NCI-H1092 treated with DMSO at 0.1 percent for 48 hours (cell line): Measurements from ENCODE around the gene EXOSC10.
"Not testable (repeated sequence)": the region's sequence is repeated elsewhere in the genome, so short reads cannot be mapped to it uniquely, and the experiment has no call there.

ENCODE experiments used
- DNase-seq: peaks from one replicate; lab custom pipeline; 2025; lab: John Stamatoyannopoulos, UW

Gene EXOSC10

DNA sequence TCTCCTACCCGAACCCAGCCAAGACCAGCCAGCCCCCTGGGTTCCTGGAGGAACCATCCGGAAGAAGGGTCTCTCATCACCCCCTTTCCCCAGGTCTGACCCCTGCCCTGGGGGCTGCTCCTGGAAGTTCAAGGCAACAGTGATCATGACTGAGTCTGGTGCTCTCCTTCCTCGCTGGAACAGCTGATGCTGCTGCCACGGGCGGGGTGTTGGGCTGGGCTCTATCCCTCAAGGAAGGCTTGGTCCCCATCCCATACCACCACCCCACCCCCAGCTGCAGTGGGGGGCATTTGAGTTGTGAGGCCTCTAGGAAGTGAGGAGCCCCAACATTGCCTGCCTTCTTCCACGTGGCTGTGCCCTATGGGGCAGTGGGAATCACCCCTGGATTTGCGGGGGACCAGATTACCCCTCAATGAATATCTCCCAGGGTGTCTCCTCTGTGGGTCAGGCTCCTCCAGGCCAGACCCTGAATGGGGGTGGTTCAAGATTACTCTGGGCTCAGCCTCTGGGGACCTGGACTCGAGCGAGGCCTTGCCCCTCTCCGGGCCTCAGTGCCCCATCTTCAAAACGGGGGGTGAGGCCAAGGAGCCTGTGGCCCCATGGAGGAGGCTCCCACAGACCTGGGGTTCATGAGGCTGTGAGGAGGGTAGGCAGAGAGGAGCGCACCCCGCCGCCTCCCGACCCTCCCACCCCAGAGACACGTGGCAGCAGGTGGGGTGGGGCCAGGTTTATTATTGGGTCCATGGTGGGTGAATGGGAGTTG, 55.4 kb downstream of the EXOSC10 start:
- no peak for DNase-seq

DNA sequence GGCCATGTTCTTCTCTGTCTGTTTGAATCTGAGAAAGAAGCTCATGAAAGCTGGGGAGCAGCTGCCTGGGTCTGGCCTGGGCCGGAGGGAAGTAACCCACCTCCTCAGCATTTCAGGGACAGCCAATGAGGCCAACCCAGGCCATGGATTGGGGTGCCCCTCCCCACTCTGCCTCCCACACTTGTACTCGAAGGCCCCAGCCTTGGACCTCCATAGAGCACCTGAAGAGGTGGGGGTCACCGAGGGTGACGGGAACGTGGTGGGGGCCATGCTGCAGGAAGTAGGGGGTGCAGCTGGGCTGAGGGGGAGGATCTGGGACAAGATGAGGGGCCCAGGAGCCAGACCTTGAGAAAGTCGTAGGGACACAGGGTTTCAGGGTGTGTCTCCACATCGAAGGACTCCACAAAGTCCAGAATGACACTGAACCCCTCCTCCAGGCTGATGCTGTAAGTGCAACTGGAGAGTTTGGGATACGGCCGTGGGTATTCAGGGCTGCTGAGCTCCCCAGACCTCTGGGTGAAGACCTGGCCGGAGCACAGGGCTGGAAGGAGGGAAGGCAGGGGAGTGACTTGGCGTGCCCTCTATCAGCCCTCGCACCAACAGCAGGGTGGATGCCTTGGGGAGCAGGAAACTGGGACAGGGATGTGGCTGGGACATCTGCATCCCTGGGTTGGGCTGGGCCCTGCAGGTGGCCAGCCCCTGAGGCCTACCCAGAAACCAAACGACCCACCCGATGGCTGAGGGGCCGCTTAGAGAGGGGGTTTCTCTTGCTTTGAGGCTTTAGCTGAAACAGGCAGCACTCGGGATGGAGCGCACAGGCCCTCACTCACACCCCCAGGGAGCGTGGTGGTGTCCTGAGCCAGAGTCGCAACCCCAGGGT, 56.4 kb downstream of the EXOSC10 start:
- no peak for DNase-seq

DNA sequence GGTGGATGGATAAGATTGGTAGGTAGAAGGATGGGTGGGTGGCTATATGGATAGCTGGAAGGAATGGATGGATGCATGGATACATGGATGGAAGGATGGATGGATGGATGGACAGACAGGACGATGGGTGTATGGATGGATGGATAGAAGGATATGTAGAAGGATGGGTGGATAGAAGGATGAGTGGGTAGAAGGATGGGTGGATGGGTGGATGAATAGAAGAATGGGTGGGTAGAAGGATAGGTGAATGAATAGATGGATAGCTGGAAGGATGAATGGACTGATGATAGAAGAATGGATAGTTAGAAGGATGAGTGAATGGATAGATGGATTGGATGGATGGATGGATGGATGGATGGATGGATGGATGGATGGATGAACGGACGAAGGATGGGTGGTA, 57.6 kb downstream of the EXOSC10 start:
- DNase-seq: no peak

DNA sequence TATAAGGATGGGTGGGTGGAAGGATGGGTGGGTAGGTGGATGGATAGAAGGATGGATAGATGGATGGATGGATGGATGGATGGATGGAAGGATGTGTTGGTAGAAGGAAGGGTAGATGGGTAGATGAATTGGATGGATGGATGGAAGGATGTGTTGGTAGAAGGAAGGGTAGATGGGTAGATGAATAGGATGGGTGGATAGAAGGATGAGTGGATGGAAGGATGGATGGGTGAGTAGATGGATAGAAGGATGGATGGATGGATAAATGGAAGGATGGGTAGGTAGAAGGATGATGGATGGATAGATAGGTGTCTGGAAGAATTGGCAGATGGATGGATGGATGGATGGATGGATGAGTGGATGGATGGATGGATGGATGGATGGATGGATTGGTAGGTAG, 58.6 kb downstream of the EXOSC10 start:
- no peak for DNase-seq

DNA sequence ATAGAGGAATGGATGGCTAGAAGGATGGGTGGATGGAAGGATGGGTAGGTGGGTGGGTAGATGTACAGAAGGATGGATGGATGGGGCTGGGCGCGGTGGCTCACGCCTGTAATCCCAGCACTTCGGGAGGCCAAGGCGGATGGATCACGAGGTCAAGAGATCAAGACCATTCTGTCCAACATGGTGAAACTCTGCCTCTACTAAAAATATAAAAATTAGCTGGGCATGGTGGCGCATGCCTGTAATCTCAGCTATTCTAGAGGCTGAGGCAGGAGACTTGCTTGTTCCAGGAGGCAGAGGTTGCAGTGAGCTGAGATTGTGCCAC, 59.6 kb downstream of the EXOSC10 start:
- DNase-seq: not testable (repeated sequence)

DNA sequence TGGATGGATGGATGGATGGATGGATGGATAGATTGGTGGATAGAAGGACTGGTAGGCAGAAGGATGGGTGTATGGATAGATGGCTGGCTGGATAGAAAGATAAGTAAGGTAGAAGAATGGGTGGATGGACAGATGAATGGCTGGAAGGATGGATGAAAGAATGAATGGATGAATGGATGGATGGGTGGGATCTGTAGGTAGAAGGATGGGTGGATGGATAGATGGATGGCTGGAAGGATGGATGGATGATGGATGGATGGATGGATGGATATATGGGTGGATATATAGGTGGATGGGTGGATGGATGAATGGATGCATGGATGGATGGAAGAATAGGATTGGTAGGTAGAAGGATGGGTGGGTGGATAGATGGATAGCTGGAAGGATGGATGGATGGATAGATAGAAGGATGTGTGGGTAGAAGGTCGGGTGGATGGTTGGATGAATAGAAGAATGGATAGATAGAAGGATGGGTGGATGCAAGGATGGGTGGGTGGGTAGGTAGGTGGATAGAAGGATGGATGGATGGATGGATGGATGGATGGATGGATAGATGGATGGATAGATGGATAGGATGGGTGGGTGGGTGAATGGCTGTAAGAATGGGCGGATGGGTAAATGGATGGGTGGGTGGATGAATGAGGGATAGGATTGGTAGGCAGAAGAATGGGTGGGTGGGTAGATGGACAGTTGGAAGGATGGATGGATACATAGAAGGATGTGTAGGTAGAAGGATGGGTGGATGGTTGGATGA, 60.1 kb downstream of the EXOSC10 start:
- no peak for DNase-seq

DNA sequence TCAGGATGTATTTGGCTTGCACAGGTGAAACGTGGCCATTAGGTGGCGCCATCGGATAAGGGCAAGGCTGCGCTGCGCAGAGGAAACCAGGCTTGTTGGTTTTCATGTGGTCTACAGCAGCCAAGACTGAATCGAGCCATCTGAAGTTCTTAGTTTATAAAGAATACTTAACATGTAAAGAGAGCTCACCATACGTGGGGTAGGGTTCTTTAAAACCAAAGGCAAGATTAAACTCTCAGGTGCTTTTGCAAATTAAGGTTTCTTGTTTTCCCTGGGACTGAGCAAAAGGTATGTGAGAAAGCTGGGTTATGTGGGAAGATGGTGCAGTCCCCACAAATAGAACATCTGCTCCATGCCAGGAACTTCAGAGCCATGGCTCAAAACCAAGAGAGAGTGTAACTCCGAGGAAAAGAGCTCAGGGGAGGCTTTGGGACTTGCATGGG, 61.9 kb downstream of the EXOSC10 start:
- peak; percentile 93 for DNase-seq

DNA sequence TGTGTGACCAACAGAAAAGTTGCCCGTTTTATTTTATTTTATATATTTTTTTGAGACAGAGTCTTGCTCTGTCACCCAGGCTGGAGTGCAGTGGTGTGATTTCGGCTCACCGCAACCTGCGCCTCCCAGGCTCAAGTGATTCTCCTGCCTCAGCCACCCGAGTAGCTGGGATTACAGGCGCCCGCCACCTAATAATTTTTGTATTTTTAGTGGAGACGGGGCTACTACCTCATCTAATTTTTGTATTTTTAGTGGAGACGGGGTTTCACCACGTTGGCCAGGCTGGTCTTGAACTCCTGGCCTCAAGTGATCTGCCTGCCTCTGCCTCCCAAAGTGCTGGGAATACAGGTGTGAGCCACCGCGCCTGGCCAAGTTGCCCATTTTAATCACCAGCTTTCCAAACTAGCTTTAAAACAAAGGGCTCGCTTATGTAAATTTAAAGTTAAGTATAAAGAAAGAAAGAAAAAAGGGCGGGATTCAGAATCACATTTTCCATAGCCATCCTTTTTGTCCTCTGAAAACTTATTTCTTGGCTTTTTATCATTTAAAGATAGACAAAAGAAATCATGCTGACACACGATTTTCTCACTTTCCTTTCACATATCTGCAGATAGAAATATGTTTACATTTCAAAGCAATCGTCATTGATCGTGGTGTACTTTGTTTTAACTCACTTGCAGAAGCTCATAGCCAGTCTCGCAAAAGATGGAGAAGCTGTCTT, 62.5 kb downstream of the EXOSC10 start:
- not testable (repeated sequence) for DNase-seq

DNA sequence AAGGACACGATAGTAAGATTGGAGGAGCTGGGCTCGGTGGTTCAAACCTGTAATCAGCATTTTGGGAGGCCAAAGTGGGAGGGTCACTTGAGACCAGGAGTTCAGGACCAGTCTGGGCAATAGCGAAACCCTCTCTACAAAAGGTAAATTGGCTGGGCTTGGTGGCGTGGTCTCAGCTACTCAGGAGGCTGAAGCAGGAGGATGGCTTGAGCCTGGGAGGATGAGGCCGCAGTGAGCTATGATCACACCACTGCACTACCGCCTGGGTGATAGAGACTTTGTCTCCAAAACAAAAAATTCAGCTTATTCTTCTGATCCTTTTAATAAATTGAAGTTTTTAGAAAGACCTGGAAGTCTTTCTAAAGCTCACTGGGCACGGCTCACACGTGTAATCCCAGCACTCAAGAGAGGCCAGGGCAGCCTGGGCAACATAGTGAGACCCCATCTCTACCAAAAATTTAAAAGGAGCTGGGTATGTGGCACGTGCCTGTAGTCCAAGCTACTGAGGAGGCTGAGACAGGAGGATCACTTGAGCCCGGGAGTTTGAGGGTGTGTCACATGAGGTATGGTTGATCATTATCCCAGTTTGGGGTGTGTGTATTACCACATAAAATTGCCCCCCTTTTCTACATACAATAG, 67.9 kb downstream of the EXOSC10 start:
- no peak for DNase-seq

DNA sequence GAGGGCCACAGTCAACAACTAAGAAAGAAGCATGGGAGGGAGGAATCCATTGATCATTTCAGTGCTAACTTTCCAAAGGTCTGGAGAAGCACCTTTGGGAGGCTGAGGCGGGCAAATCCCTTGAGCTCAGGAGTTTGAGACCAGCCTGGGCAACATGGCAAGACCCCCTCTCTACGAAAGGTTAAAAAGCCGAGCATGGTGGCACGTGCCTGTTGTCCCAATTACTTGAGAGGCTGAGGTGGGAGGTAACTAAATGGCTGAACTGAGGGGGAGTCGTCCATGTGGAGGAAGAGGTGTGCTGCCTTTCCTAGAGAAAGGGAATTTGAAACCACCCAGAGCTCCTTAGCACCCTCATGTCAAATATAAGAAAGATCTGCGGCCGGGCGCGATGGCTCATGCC, 68.8 kb downstream of the EXOSC10 start:
- DNase-seq: no peak

DNA sequence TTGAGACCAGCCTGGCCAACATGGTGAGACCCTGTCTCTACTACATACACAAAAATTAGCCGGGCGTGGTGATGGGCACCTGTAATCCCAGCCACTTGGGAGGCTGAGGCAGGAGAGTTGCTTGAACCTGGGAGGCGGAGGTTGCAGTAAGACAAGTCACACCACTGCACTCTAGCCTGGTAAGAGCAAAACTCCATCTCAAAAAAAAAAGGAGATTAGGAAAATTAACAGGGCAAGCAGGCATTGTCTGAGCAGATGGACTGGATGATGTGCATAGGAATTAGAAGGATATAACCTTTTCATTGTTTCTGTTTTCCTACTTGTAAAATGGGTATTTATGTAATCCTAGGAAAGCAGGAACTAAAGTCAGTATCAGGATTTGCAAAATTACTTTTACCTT, 71.7 kb downstream of the EXOSC10 start:
- DNase-seq: no peak

DNA sequence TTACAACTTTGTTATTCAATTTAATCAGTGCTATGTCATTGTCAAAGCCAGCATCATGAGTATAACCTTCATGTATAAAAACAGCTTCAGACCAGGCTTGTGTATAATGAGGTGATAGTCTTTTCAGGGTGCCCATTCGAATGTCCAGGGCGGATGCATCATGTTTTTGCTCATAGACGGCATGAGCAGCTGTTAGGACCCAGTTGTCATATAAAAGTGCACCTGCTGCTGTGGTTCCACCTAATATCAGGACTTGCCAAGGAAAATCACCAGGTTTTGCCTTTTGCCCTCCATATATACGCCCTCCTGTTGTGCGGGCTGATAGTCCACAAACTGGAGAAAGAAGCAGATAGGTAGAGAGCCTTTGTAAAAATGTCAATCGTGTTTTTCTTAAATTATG, 72.4 kb downstream of the EXOSC10 start:
- no peak for DNase-seq

DNA sequence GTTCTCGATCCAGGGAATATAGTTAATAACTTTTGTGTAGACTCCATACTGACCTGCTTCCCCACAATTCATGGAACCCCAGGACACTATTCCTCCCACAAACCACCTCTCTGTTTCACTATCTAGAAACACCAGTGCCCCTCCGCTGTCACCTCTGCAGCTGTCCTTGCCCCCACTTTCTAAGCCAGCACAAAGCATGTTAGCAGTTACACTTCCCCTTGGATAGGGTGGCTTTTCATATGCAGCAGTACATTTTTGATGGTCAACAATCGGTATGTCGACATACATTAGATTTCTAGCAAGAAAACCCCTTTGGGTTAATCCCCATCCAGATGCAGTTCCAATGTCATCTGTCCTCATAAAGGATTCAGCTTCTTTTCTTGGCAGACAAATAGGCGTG, 72.8 kb downstream of the EXOSC10 start:
- no peak for DNase-seq

DNA sequence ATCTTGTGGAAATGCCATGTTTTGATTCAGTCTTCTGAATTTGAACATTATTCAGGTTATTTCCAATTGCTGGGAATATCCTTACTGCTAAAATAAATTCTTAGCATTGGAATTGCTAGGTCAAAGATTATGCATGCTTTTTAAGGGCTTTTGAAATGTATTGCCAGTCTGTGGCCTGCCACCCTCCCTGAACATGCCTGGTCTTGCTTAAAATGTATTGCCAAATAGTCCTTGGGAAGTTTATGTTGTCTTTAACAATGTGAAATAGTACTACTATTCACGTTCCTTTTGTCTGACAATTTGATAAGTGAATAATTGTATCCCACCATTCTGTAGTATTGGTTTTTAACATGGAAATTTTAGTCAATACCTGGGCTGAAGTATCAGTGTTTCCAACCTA, 73.6 kb downstream of the EXOSC10 start:
- no peak for DNase-seq

DNA sequence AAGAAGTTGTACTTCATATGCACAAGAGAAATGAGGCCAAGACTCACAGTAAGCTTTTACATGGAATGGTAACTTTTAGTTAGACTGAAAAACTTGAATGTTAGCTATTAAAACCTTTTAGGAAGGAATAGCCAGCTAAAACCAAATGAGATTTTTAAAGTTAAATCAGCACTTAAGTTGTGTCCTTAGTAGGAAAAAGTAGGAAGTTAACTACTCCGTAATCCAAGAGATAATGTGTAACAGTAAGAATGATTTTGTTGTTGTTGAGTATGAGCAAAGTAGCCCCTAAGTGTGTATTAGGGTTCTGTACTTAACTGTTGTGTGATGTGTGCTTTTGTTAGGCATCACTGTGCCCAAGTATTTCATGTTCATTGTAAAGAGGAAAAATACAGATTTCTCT, 74.1 kb downstream of the EXOSC10 start:
- no peak for DNase-seq

DNA sequence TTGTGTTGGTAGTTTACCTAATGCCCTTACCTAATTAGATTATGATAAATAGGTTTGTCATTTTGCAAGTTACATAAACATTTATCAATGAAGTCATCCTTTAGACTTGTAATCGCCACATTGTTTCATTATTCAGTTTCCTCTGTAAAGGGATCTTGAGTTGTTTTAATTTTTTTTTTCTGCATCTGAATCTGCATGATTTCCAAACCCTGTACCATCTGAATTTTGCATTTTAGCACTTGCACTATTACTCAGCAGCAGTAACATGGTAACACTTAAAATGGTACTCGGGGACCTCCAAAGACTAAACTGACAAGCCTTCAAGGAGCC, 74.8 kb downstream of the EXOSC10 start:
- DNase-seq: no peak

DNA sequence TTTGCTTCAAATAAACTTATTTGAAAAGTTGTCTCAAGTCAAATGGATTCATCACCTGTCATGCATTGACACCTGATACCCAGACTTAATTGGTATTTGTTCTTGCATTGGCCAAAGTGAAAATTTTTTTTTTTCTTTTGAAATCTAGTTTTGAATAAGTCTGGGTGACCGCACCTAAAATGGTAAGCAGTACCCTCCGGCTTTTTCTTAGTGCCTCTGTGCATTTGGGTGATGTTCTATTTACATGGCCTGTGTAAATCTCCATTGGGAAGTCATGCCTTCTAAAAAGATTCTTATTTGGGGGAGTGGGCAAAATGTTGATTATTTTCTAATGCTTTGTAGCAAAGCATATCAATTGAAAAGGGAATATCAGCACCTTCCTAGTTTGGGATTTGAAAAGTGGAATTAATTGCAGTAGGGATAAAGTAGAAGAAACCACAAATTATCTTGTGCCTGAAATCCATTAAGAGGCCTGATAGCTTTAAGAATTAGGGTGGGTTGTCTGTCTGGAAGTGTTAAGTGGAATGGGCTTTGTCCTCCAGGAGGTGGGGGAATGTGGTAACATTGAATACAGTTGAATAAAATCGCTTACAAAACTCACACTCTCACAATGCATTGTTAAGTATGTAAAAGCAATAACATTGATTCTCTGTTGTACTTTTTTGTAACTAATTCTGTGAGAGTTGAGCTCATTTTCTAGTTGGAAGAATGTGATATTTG, 75.4 kb downstream of the EXOSC10 start:
- DNase-seq: no peak

DNA sequence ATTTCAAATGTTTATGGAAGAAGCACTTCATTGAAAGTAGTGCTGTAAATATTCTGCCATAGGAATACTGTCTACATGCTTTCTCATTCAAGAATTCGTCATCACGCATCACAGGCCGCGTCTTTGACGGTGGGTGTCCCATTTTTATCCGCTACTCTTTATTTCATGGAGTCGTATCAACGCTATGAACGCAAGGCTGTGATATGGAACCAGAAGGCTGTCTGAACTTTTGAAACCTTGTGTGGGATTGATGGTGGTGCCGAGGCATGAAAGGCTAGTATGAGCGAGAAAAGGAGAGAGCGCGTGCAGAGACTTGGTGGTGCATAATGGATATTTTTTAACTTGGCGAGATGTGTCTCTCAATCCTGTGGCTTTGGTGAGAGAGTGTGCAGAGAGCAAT, 76.5 kb downstream of the EXOSC10 start:
- no peak for DNase-seq

DNA sequence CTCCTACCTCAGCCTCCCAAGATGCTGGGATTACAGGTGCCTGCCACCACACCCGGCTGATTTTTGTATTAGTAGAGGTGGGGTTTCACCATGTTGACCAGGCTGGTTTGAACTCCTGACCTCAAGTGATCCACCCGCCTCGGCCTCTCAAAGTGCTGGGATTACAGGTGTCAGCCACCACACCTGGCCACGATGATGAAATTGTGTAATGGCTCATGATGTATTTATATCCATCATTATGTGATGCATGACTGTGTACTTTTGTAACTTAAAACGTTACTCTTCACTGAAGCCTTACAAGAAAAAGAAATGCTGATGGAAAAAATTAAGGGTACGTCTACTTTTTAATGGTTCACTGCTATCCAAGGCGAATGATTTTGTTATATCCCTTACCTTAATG, 79.7 kb downstream of the EXOSC10 start:
- no peak for DNase-seq

DNA sequence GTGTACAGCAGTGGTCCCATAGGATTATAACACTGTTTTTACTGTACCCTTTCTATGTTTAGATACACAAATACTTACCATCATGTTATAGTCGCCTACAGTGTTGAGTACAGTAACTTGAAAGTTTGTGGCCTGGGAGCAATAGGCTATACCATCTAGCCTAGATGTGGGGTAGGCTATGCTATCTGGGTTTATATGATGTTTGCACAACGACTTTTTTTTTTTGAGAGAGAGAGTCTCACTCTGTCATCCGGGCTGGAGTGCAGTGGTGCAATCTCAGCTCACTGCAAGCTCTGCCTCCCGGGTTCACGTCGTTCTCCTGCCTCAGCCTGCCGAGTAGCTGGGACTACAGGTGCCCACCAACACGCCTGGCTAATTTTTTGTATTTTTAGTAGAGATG, 80.3 kb downstream of the EXOSC10 start:
- DNase-seq: not testable (repeated sequence)
